ENCODE measurements around the gene KIF9.
"Not testable (repeated sequence)": the region's sequence is repeated elsewhere in the genome, so short reads cannot be mapped to it uniquely, and the experiment has no call there.

Gene KIF9

DNA sequence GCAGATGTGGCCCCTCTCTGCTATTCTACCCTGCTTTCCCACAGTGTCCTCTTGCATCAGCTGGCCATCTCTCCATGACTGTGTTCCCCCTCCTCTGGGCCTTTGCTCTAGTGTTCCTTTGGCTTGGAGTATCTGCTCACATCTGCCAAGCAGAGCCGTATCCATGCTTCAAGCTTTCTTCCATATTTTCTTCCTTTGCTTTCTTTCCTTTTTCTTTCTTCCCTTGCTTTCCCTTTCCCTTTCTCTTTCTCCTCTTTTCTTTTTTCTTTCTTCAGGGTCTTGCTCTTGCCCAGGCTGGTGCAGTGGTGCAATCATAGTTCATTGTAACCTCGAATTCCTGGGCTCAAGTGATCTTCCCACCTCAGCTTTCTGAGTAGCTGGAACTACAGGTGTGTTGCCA is 12.7 kb upstream of the KIF9 start:
- DNase-seq (ENCODE audit: low read depth in 2 of 2): no peak

DNA sequence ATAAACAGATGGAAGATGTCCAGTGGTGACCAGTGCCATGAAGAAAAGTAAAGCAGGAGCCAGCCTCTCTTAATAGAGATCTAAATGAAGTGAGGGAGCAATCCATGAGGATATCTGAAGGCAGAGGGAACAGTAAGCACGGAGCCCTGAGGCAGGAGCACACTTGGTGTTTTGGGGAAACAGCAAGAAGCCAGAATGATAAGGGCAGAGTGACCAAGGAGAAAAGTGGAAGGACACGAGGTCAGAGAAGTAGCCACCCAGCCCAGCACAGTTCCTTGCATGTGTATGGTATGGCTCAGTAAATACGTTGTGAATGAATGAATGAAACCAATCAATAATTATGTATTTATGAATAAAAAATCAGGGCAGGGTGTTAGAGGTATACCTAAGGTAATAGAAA is 11.8 kb upstream of the KIF9 start:
- DNase-seq (ENCODE audit: low read depth in 2 of 2): no peak

DNA sequence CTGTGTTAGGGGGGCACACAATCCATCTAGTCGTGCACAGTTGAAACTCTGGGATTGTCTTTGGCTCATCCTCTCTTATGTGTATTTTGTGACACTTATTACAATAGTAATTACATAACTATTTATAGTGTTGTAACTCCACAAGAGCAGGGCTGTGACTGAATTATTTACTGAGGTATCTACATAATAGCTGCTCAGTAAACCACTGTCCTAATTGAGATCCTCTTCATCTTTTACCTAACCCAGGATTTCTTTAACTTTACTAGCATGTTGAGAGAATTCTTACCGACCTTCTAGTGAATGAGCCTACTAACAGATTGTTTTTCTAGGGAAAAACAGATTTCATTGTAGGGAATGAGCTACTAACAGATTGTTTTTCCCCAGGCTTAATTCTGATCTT is 11.2 kb upstream of the KIF9 start:
- DNase-seq (ENCODE audit: low read depth in 2 of 2): no peak

DNA sequence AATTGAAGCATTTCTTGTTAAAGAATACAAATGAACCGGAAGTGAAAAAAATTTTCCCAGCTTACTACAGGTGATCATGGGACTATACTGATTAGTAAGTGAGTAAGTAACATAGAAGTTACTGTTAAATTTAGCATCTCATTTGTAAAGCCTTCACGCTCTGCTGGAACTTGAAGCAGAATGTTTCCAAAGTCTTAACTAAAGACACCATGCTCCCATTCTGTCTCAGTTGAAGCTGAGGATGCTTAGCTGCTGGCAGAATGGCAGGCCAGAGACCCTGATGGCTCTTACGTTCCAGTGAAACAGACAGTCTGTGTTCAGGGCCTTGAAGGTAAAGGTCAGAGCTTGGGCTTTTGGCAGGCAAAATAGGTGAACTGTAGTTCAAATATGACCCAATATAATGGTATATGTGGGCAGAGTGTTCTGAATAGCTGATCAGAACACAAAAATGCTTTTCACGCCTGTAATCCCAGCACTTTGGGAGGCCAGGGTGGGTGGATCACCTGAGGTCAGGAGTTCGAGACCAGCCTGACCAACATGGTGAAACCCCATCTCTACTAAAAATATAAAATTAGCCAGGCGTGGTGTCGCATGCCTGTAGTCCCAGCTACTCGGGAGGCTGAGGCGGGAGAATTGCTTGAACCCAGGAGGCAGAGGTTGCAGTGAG is 9.3 kb upstream of the KIF9 start:
- DNase-seq (ENCODE audit: low read depth in 2 of 2): not testable (repeated sequence)

DNA sequence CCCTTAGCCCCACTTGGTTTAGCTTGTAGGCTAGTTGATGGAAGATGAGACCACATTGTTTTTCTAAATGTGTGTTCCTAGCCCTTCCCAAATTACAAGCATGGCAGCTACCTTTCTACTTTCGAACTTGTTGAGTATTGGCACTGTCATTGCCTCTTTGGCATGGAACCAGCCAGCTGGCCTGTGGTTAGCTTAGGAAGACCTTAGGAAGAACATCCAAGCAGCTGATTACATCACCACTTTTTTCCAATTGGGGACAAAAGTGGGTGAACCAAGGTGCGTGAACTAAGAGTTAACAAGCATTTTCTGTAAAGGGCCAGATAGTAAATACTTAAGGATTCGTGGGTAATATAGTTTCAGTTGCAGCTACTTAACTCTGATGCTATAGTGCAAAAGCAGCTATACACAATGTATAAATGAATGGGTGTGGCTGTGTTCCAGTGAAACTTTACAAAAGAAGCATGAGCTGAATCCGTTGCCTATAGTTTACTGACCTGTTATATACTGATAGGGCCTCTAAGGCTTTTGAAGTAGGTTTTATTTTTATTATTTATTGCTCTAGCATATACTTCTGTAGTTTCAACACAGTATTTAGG is 8.7 kb upstream of the KIF9 start:
- DNase-seq (ENCODE audit: low read depth in 2 of 2): no peak

DNA sequence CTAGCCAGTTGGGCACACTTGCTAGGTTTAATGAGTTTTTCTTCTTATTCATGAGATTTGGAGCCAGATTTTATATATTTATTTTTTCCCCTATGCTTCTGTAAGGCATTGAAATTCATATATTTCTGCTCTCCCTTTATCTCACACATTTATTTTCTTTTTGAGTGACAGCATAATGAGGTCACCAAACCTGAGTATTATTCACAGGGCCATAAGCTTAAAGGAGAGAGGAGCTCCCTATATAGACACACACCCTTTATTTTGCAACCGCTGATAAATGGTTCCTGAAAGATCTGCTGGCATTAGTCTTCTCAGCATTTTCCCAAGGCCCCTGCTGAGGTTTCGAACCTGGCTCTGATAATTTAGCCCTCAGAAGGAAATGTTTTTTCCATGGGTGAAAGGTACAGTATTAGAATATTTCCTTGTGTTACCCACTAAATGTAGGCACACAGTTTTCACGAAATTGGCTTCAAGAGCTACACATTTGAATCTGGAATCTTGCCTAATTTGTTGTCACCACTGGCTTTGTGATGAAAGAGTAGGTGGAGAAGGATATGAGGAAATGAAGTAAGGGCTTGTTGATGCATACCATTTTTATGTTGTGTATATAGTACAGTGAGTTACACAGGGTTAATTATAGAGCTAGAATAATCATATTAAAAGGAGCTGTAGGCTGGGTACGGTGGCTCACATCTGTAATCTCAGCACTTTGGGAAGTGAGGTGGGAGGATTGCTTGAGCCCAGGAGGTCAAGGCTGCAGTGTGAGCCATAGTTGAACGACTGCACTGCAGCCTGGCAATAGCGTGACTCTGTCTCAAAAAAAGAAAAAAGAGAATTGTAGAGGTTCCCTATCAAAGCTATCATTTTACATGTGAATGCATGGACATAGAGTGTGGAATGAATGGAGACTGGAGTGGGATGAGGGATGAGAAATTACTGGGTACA is 6.6 kb upstream of the KIF9 start:
- no peak for DNase-seq (ENCODE audit: low read depth in 2 of 2)

DNA sequence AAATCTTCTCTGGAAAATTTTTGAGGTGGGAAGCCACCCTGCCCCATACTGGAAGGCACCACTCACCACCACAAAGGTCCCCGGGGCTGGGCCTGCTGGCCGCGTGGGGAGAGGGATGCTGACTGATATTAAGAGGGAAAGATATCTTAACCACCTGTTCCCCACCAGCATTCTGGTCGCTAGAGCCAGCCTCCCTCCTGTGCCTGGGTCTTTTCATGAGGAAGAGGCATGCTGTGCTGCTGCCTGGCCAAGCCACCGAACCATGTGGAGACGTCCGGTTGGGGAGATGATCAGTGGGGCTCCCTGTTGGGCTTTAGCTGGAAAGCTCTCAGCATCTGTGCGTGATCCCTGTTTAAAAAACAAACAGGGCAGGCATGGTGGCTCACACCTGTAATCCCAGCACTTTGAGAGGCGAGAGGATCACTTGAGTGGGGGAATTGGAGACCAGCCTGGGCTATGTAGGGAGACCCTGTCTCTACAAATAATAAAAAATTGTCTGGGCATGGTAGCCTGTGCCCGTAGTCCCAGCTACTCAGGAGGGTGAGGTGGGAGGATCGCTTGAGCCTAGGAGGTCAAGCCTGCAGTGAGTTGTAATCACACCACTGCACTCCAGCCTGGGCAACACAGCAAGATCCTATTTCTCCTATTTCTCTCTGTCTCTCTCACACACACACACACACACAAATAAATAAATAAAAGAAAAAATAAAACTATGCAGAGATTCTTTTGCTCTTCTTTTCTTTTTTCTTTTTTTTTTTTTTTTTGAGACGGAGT is 1.2 kb upstream of the KIF9 start:
- DNase-seq (ENCODE audit: low read depth in 2 of 2): peak; percentile 6 to 23

DNA sequence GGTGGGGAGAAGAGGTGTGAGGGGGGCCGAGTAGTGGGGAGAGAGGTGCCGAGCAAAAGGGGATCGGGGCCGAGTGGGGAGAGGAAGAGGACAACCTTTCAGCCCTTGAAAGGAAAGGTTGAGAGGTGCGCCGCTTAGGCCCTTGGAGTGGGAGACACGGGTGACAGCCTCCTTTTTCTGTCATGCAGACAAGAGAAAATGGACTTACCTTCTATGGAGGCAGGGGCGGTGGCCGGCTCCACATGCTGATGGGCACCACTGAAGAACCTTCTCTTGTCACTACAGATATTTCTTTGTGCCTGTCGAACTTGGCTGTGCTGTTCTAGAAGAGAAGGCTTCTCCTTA is 566 bp upstream of the KIF9 start:
- DNase-seq (ENCODE audit: low read depth in 2 of 2): peak in 1 of 2 donors; percentile 10

DNA sequence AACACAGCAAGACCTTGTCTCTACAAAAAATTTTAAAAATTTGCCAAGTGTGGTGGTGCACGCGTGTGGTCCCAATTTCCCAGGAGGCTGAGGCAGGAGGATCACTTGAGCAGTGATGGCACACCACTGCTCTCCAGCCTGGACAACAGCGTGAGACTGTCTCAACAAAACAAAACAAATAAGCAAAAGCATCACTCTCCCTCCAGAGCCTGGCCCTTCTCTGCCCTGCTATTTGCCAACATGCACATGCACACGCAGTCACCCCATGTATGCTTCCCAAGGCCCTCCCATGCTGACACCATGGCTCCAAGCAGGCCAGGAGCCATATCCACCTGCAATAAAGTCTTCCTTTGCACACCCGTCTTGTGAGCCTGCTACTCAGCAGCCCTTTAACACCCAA is 2.1 kb downstream of the KIF9 start:
- DNase-seq (ENCODE audit: low read depth in 2 of 2): no peak

DNA sequence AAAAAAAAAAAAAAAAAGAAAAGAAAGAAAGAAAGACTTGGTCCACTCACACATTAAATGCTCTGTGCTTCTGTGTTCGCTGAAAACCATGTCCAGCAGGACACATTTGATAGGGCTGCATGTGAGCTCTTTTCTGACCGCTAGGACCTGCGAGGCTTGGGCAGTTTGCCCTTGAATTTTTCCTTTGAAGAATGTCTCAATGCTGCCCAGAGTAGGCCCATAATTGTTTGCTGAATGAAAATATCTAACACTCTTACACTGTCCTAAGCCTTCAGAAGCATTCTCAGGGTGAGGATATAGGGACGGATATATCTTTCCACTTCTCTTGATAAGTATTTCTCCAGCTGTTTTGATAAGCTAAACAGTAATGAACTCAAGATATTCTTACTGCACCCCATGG is 6.0 kb downstream of the KIF9 start:
- no peak for DNase-seq (ENCODE audit: low read depth in 2 of 2)

DNA sequence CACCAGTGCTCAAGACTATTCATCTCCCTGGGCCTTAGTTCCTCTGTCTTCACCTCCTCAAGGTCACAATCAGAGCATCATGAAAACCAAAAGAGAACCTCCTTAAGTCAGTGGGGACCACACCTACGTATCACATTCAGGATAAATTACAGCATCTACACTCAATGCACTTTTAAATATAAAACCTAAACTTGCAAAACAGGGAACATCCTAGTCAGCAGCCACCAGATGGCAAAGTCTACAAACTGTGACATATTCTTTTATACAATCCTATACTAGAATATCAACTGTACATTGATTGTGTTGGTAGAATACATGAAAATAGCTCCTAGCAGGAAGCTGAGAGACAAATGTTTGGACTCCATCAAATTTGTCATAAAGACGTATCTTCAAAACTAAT is 7.9 kb downstream of the KIF9 start:
- DNase-seq (ENCODE audit: low read depth in 2 of 2): no peak

DNA sequence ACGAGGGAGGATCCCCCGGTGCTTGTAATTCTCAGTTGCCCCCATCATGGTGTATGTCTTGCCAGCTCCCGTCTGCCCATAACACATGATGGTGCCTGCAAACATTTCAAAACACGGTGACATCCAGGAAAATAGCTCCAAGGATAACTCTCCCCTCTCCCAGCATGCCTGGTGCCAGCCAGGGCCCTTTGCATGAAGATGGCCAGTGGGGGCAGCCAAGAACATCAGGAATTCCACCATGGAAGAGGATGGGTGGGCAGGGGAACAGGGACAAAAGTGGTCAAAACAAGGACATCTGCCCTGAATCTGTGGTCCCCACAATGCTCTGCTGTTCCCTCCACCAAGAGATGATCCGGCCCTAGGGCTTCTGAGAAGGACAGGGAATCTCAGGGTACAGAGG is 9.0 kb downstream of the KIF9 start:
- no peak for DNase-seq (ENCODE audit: low read depth in 2 of 2)

DNA sequence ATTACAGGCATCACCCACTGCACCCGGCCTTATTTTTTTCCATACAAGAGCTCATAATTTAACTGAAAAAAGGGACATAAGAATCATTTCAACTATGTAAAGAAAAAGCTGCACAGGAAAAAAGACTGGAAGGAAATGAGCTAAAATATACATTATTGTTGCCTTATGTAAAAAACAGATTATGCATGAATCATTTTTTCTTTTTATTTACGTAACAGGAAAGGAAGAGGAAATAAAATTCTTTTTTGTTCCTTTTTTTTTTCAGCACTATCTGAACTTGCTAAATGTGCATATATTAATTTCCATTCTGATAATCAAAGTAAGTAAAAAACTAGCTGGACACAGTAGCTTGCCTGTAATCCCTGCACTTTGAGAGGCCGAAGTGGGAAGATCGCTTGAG is 12.1 kb downstream of the KIF9 start:
- no peak for DNase-seq (ENCODE audit: low read depth in 2 of 2)

DNA sequence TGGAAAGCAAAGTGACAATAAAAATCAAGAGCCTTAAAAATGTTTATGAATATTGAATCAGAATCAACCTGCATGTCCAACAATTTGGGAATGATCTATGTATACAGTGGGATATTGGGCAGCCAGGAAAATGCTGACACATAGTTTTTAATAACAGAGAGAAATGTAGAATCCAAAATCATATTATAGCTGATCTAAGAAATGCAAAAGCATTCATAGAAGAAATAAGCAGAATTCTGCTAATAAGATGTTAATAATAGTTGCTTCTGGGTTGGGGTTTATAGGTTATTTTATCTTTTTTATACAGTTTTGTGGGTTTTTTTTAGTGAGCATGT is 15.1 kb downstream of the KIF9 start:
- DNase-seq (ENCODE audit: low read depth in 2 of 2): no peak

DNA sequence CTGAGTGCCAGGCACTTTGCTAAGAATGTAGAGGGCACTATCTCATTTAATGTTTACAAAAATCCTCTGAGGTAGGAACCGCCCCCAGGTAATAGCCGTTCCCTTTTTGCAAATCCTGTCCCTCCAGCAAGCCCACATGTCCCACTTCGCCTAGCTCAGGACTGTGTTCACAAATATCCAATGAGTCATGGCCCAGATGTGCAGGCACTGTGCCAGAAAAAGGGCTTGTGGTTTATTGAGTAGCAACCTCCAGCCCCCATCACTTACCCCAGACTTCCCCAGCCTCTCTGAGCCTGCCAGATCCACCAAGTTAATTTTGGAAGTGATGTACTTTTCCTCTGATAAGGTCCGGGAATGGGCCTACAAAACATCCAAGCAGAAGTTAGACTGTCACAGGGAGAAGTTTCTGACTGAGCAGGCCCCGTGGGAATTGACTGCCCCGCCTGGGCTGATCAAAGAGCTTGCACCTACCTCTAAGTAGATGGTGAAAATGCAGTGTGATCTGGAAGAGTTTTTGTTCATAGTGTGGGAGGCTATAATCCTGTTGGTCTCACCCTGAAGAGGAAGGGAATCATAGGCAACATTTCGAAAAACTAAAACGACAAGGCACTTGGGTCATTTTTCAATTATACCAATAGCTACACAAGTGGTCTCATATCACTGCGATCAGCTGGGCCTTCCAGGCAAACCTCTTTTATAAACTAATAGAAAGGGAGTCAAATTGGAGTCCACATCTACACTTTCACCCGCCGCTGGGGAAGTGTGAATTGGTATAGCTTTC is 15.7 kb downstream of the KIF9 start:
- peak; percentile 19 to 20 for DNase-seq (ENCODE audit: low read depth in 2 of 2)

DNA sequence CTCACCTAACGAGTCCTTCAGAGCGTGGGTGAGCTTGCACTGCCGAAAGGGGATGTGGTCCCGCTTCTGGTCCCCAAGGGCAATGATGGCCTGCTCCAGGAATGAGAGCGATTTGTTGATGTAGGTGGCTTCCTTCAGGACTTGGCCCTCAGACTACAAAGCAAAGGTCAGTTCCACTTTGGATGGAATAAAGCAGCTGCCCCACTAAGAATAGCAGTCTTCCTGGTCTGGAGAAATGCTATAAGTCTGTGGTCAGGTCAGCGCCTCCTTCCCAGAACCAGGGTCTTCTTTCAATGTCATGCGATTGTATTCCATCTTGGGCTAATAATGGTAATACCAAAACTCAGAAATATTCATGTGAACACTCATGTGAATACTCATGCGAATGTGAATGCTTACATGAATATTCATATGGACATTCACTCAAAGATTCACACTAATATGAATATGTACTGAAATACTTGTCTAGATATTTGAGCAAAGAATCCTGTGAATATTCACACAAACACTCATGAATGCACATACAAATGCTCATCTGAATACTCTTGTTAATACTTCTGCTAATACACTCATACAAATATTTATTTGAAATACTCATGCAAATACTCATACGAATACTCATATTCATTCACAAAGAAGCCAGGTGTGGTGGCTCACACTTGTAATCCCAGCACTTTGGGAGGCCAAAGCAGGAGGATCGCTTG is 16.7 kb downstream of the KIF9 start:
- no peak for DNase-seq (ENCODE audit: low read depth in 2 of 2)

DNA sequence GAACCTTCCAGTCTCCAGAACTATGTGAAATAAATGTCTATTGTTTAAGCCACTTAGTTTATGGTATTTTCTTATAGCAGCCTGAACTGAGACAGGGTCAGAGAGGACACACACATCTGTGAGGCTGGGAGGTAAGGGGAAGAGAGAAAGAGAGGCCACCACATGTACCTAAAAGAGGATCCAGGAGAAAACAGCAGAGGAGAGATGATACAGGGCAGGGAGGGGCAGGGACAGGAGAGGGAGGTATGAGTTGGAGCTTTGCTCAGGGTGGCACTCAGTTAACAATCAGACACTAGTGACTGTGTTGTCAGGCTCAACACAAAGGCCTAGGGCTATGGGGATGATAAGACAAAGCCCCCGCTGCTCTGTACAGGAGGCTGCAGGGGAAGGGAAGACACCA is 17.6 kb downstream of the KIF9 start:
- DNase-seq (ENCODE audit: low read depth in 2 of 2): no peak

DNA sequence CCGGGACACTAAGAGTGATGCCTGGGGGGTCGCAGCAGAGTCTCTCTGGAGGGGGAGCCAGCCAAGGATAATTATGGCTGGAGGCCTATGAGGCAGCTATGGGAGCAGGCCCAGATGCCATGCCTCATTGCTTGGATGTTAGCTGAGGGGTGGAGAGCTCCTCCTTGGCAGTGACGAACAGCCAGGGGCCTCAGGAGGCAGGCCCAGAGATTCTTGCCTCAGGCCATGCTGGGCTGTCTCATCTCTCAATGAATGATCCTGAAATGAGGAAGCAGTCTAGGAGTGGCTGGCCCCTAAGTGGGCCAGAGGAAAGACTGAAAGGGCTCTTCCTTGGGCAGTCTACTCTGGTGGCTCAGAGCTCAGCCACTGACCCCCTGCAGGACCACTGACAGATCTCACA is 21.3 kb downstream of the KIF9 start:
- no peak for DNase-seq (ENCODE audit: low read depth in 2 of 2)

DNA sequence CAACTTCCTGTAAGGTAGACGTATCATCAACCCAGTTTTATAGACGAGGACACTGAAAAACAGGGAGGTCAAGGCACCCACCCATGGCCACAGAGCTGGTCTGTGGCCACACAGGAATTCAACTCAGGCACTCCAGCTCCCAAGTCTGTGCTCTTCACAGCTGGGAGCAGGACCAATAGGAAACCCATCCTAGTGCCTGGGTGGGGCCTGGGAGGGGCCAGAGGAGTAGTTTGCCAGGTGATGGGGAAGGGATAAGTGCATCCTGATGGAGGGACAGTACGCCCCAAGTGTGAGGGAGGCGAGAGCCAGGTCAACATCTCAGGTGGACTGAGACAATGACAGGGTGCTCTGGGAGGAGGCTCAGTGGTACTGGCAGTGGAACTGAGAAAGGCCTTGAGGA is 22.0 kb downstream of the KIF9 start:
- DNase-seq (ENCODE audit: low read depth in 2 of 2): no peak

DNA sequence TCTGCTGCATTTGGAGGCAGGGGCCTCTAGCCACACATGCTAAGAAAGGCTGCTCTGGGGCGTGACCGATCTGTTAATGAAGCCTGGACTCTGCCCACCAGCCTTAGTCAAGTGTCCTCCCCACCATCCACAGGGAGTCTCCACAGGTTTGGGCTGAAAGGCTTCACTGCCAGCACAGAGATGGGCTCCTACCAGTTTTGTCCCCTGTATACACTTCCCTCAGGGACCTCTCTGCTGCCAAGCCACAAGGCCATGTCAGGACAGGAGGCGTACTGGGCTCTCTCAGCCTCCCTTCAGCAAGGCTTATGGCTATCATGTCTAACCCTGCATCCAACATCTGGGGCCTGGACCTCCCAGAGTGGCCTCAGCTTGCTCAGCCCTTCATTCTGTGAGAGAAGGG is 23.5 kb downstream of the KIF9 start:
- DNase-seq (ENCODE audit: low read depth in 2 of 2): no peak

DNA sequence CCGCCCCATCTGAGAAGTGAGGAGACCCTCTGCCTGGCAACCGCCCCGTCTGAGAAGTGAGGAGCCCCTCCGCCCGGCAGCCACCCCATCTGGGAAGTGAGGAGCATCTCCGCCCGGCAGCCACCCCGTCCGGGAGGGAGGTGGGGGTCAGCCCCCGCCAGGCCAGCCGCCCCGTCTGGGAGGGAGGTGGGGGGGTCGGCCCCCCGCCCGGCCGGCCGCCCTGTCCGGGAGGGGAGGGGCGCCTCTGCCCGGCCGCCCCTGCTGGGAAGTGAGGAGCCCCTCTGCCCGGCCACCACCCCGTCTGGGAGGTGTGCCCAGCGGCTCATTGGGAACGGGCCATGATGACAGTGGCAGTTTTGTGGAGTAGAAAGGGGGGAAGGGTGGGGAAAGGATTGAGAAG is 26.3 kb downstream of the KIF9 start:
- not testable (repeated sequence) for DNase-seq (ENCODE audit: low read depth in 2 of 2)
